Myocyte (in vitro differentiated cells): ENCODE results near the gene USO1. TPM values are rescaled to one million over a fixed set of nuclear protein-coding genes. Genes with fewer than 3 reads are reported as not detected.
"Not testable (repeated sequence)": the region's sequence is repeated elsewhere in the genome, so short reads cannot be mapped to it uniquely, and the experiment has no call there.

Experiments
- DNase-seq: peaks from one replicate; pipeline ENCODE4 v3.0.0-alpha.2; 2012; ENCODE audit warnings: low read depth
- total RNA-seq: library from RNA; depleted of rRNA; stranded (reverse); fragments of >200 nt; gene quantifications from 2 replicates; pipeline ENCODE4 v1.2.3, GENCODE V29; 2014

USO1 gene
- total RNA-seq, 1 donor from 2014 or later = 199 TPM

- DNase-seq = peak; percentile 8
Measured at GRCh38 chr4:75769036-75769435, 44.7 kb downstream of the USO1 start.

- DNase-seq = no peak
Measured at GRCh38 chr4:75771607-75772006, 47.2 kb downstream of the USO1 start.

GRCh38 chr4:75777589-75777988 lies 53.2 kb downstream of the USO1 start:
- peak; percentile 21 for DNase-seq

- DNase-seq = no peak
Measured at GRCh38 chr4:75779105-75779757, 54.9 kb downstream of the USO1 start.

- no peak for DNase-seq
Measured at GRCh38 chr4:75781305-75781704, 56.9 kb downstream of the USO1 start.

- DNase-seq = no peak
Measured at GRCh38 chr4:75786526-75786925, 62.1 kb downstream of the USO1 start.

GRCh38 chr4:75786938-75787337 lies 62.6 kb downstream of the USO1 start:
- DNase-seq = no peak

GRCh38 chr4:75790024-75790423 lies 65.6 kb downstream of the USO1 start:
- no peak for DNase-seq

GRCh38 chr4:75800972-75801371 lies 76.6 kb downstream of the USO1 start:
- DNase-seq = peak; percentile 4

GRCh38 chr4:75806035-75806434 lies 81.7 kb downstream of the USO1 start:
- not testable (repeated sequence) for DNase-seq

GRCh38 chr4:75817901-75818300 lies 93.5 kb downstream of the USO1 start:
- DNase-seq = no peak

GRCh38 chr4:75819121-75819520 lies 94.7 kb downstream of the USO1 start:
- no peak for DNase-seq

GRCh38 chr4:75820197-75820596 lies 95.8 kb downstream of the USO1 start:
- no peak for DNase-seq

- DNase-seq = no peak
Measured at GRCh38 chr4:75820676-75821075, 96.3 kb downstream of the USO1 start.

GRCh38 chr4:75821216-75821615 lies 96.8 kb downstream of the USO1 start:
- no peak for DNase-seq

GRCh38 chr4:75821966-75822365 lies 97.6 kb downstream of the USO1 start:
- no peak for DNase-seq

- no peak for DNase-seq
Measured at GRCh38 chr4:75822416-75822815, 98.0 kb downstream of the USO1 start.

- DNase-seq = no peak
Measured at GRCh38 chr4:75823812-75824211, 99.4 kb downstream of the USO1 start.

- no peak for DNase-seq
Measured at GRCh38 chr4:75830906-75831305, 106.5 kb downstream of the USO1 start.

GRCh38 chr4:75831856-75832405 lies 107.6 kb downstream of the USO1 start:
- peak; percentile 65 for DNase-seq

- no peak for DNase-seq
Measured at GRCh38 chr4:75834095-75834771, 109.9 kb downstream of the USO1 start.

- DNase-seq = no peak
Measured at GRCh38 chr4:75834772-75835154, 110.4 kb downstream of the USO1 start.
